ENCODE data around the gene RBBP5.

The RBBP5 gene

DNA sequence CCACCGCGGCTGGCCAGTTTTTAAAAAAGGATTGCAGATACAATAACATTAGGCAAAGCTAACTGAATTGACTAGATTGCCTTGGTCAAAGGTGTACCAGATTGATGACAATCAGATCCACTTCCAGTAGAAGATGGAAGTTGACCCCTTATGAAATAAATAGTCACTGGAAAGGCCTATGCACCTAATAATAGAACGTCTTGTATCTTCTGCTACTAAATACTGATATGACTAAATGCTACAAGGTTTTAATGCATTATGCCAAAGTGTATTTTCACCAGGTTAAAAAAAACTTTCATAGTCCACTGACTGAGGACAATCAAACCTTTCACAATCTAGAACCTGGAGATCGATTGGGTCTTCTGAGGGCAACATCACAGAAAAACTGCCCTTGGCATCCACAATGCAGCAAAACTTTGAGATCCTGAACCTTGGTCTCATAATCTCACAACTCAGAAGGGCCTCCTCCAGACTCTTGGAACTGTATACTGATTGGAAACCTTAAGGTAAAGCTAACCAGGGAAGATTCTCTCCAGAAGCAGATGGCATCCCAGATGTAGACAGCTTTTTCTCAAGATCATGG, 7.8 kb upstream of the RBBP5 start:
- no peaks in the 10 kb centered on the region for H4K20me1 ChIP-seq (ENCODE audit: control insufficient read depth, insufficient read depth, low read depth, low read length)
- no peaks in the 10 kb centered on the region for H3K27me3 ChIP-seq (ENCODE audit: control insufficient read depth, low read length)
- no peak overlapping the region for H3K4me3 ChIP-seq (ENCODE audit: low read length)
- no peaks in the 10 kb centered on the region for H3K79me2 ChIP-seq (ENCODE audit: control insufficient read depth, low read length)
- H3K4me2 ChIP-seq (ENCODE audit: low read length), result no peak overlapping the region
- TF ChIP-seq, protein P1, sequence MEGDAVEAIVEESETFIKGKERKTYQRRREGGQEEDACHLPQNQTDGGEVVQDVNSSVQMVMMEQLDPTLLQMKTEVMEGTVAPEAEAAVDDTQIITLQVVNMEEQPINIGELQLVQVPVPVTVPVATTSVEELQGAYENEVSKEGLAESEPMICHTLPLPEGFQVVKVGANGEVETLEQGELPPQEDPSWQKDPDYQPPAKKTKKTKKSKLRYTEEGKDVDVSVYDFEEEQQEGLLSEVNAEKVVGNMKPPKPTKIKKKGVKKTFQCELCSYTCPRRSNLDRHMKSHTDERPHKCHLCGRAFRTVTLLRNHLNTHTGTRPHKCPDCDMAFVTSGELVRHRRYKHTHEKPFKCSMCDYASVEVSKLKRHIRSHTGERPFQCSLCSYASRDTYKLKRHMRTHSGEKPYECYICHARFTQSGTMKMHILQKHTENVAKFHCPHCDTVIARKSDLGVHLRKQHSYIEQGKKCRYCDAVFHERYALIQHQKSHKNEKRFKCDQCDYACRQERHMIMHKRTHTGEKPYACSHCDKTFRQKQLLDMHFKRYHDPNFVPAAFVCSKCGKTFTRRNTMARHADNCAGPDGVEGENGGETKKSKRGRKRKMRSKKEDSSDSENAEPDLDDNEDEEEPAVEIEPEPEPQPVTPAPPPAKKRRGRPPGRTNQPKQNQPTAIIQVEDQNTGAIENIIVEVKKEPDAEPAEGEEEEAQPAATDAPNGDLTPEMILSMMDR (IDR thresholded peaks at IDR 0.05; ENCODE audit: low read depth, low read length, poor library complexity, severe bottlenecking), result no peak
- TF ChIP-seq EZH2phosphoT487 (IDR thresholded peaks at IDR 0.05; ENCODE audit: borderline replicate concordance, low read length), result no peak
- H3K4me1 ChIP-seq (ENCODE audit: control insufficient read depth, low read length), result peaks cover 14% of the 10 kb centered on the region
- no peaks in the 10 kb centered on the region for H3F3A ChIP-seq (ENCODE audit: control insufficient read depth, insufficient read depth)
- no peaks in the 10 kb centered on the region for H3K36me3 ChIP-seq (ENCODE audit: control insufficient read depth, low read length)
- no peaks in the 10 kb centered on the region for H3K9me2 ChIP-seq (replicated peaks; ENCODE audit: control insufficient read depth, low read length)
- H3K27ac ChIP-seq (ENCODE audit: low read depth, low read length), result no peak overlapping the region
- H3K9me3 ChIP-seq (ENCODE audit: control insufficient read depth, insufficient read depth, low read length), result no peaks in the 10 kb centered on the region

DNA sequence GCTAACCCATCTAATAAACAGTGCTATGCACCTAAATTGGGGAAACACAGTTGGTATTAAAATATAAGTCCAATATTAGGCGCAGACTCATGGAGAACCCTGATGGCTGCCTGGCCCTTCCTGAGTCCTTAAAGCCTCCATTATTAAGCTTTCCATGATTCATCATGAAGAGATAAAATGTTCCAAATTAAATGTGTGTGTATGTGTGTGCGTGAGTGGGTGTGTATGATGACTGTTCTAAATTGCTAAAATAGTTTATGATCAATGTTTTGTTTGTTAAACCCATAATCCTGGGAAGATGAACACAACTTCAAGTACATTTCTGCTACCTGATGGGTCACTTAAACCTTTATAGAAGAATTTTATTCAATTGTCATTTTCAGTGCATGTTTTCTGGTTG, 6.3 kb upstream of the RBBP5 start:
- Histone ChIP-seq H3K4me1 (ENCODE audit: control insufficient read depth, low read length) (peaks cover 23% of the 10 kb centered on the region), H3K36me3 (ENCODE audit: control insufficient read depth, low read length) (no peaks in the 10 kb centered on the region)

DNA sequence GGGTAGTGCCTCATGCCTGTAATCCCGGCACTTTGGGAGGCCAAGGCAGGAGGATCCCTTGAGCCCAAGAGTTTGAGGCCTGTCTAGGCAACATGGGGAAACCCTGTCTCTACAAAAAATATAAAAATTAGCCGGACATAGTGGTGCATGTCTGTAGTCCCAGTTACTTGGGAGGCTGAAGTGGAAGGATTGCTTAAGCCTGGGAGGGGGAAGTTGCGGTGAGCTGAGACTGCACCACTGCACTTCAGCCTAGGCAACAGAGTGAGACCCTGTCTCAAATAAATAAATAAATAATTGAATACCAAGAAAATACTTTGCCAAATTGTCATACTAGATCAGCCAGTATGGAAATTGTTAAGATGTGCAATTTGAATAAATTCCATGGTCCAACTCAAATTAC, 5.9 kb upstream of the RBBP5 start:
- Histone ChIP-seq H3F3A (ENCODE audit: control insufficient read depth, insufficient read depth) (no peaks in the 10 kb centered on the region), H3K4me1 (ENCODE audit: control insufficient read depth, low read length) (peaks cover 26% of the 10 kb centered on the region), H3K36me3 (ENCODE audit: control insufficient read depth, low read length) (no peaks in the 10 kb centered on the region), H3K27ac (ENCODE audit: low read depth, low read length) (no peak overlapping the region), H3K9me3 (ENCODE audit: control insufficient read depth, insufficient read depth, low read length) (no peaks in the 10 kb centered on the region), H3K9me2 (replicated peaks; ENCODE audit: control insufficient read depth, low read length) (no peaks in the 10 kb centered on the region), H3K4me3 (ENCODE audit: low read length) (no peak overlapping the region), H3K27me3 (ENCODE audit: control insufficient read depth, low read length) (no peaks in the 10 kb centered on the region), H3K4me2 (ENCODE audit: low read length) (no peak overlapping the region), H4K20me1 (ENCODE audit: control insufficient read depth, insufficient read depth, low read depth, low read length) (no peaks in the 10 kb centered on the region), H3K79me2 (ENCODE audit: control insufficient read depth, low read length) (no peaks in the 10 kb centered on the region)
- no peak for TF ChIP-seq EZH2phosphoT487 (IDR thresholded peaks at IDR 0.05; ENCODE audit: borderline replicate concordance, low read length)
- TF ChIP-seq, protein P1 (IDR thresholded peaks at IDR 0.05; ENCODE audit: low read depth, low read length, poor library complexity, severe bottlenecking), result no peak

More for the DNA sequence above, 6.3 kb upstream of the RBBP5 start:
- Histone ChIP-seq H3K9me3 (ENCODE audit: control insufficient read depth, insufficient read depth, low read length) (no peaks in the 10 kb centered on the region), H3K27ac (ENCODE audit: low read depth, low read length) (no peak overlapping the region), H3F3A (ENCODE audit: control insufficient read depth, insufficient read depth) (no peaks in the 10 kb centered on the region), H3K27me3 (ENCODE audit: control insufficient read depth, low read length) (no peaks in the 10 kb centered on the region), H3K79me2 (ENCODE audit: control insufficient read depth, low read length) (no peaks in the 10 kb centered on the region), H3K4me3 (ENCODE audit: low read length) (no peak overlapping the region), H3K4me2 (ENCODE audit: low read length) (no peak overlapping the region), H4K20me1 (ENCODE audit: control insufficient read depth, insufficient read depth, low read depth, low read length) (no peaks in the 10 kb centered on the region), H3K9me2 (replicated peaks; ENCODE audit: control insufficient read depth, low read length) (no peaks in the 10 kb centered on the region)
- TF ChIP-seq EZH2phosphoT487 (IDR thresholded peaks at IDR 0.05; ENCODE audit: borderline replicate concordance, low read length), result no peak
- TF ChIP-seq, protein P1 (IDR thresholded peaks at IDR 0.05; ENCODE audit: low read depth, low read length, poor library complexity, severe bottlenecking), result no peak

Measured in DOHH2 (cell line).